ENCODE measurements around the gene UNC13A.

The UNC13A gene

GRCh38 chr19:17618281-17618903, 69.8 kb downstream of the UNC13A start:
- no peak overlapping the region for H3K9ac ChIP-seq (ENCODE audit: low read length)
- no peak overlapping the region for H3K27ac ChIP-seq (ENCODE audit: low read depth, low read length)
- no peaks in the 10 kb centered on the region for H3K9me2 ChIP-seq (replicated peaks; ENCODE audit: insufficient read depth, low read length)
- no peaks in the 10 kb centered on the region for H3K9me3 ChIP-seq (ENCODE audit: insufficient read depth, low read length)
- H3K79me2 ChIP-seq (ENCODE audit: insufficient read depth, low read length) = no peaks in the 10 kb centered on the region
- H3K36me3 ChIP-seq (ENCODE audit: low read length) = no peaks in the 10 kb centered on the region
- no peak overlapping the region for H3K4me3 ChIP-seq (ENCODE audit: insufficient read depth, low read length, poor library complexity, severe bottlenecking)
- H3K4me2 ChIP-seq (ENCODE audit: low read depth, low read length, poor library complexity, severe bottlenecking) = no peak overlapping the region
- no peak overlapping the region for H2AFZ ChIP-seq (ENCODE audit: low read depth, low read length, severe bottlenecking)
- no peaks in the 10 kb centered on the region for H4K20me1 ChIP-seq (ENCODE audit: low read depth, low read length)
- H3K27me3 ChIP-seq (ENCODE audit: low read length) = no peaks in the 10 kb centered on the region
- no peaks in the 10 kb centered on the region for H3F3A ChIP-seq (ENCODE audit: insufficient read depth)
- TF ChIP-seq, protein P1, sequence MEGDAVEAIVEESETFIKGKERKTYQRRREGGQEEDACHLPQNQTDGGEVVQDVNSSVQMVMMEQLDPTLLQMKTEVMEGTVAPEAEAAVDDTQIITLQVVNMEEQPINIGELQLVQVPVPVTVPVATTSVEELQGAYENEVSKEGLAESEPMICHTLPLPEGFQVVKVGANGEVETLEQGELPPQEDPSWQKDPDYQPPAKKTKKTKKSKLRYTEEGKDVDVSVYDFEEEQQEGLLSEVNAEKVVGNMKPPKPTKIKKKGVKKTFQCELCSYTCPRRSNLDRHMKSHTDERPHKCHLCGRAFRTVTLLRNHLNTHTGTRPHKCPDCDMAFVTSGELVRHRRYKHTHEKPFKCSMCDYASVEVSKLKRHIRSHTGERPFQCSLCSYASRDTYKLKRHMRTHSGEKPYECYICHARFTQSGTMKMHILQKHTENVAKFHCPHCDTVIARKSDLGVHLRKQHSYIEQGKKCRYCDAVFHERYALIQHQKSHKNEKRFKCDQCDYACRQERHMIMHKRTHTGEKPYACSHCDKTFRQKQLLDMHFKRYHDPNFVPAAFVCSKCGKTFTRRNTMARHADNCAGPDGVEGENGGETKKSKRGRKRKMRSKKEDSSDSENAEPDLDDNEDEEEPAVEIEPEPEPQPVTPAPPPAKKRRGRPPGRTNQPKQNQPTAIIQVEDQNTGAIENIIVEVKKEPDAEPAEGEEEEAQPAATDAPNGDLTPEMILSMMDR (IDR thresholded peaks at IDR 0.05; ENCODE audit: insufficient read depth, low read length, poor library complexity, severe bottlenecking) = no peak
- no peak for TF ChIP-seq EZH2phosphoT487 (conservative IDR thresholded peaks at IDR 0.05; ENCODE audit: low read length)

GRCh38 chr19:17617807-17618192, 70.4 kb downstream of the UNC13A start:
- Histone ChIP-seq H3K27me3 (ENCODE audit: low read length) (no peaks in the 10 kb centered on the region), H3F3A (ENCODE audit: insufficient read depth) (no peaks in the 10 kb centered on the region), H3K4me3 (ENCODE audit: insufficient read depth, low read length, poor library complexity, severe bottlenecking) (no peak overlapping the region), H3K27ac (ENCODE audit: low read depth, low read length) (no peak overlapping the region), H3K9me3 (ENCODE audit: insufficient read depth, low read length) (no peaks in the 10 kb centered on the region), H3K9me2 (replicated peaks; ENCODE audit: insufficient read depth, low read length) (no peaks in the 10 kb centered on the region), H3K4me2 (ENCODE audit: low read depth, low read length, poor library complexity, severe bottlenecking) (no peak overlapping the region), H3K9ac (ENCODE audit: low read length) (no peak overlapping the region), H3K36me3 (ENCODE audit: low read length) (no peaks in the 10 kb centered on the region), H2AFZ (ENCODE audit: low read depth, low read length, severe bottlenecking) (no peak overlapping the region), H3K79me2 (ENCODE audit: insufficient read depth, low read length) (no peaks in the 10 kb centered on the region), H4K20me1 (ENCODE audit: low read depth, low read length) (no peaks in the 10 kb centered on the region)
- TF ChIP-seq, protein P1 (IDR thresholded peaks at IDR 0.05; ENCODE audit: insufficient read depth, low read length, poor library complexity, severe bottlenecking) = no peak
- TF ChIP-seq EZH2phosphoT487 (conservative IDR thresholded peaks at IDR 0.05; ENCODE audit: low read length) = no peak

- H3K4me3 ChIP-seq (ENCODE audit: insufficient read depth, low read length, poor library complexity, severe bottlenecking) = no peak overlapping the region
- H4K20me1 ChIP-seq (ENCODE audit: low read depth, low read length) = no peaks in the 10 kb centered on the region
- H3F3A ChIP-seq (ENCODE audit: insufficient read depth) = no peaks in the 10 kb centered on the region
- H3K9me3 ChIP-seq (ENCODE audit: insufficient read depth, low read length) = no peaks in the 10 kb centered on the region
- H3K9ac ChIP-seq (ENCODE audit: low read length) = no peak overlapping the region
- H3K79me2 ChIP-seq (ENCODE audit: insufficient read depth, low read length) = no peaks in the 10 kb centered on the region
- H3K9me2 ChIP-seq (replicated peaks; ENCODE audit: insufficient read depth, low read length) = no peaks in the 10 kb centered on the region
- no peak overlapping the region for H2AFZ ChIP-seq (ENCODE audit: low read depth, low read length, severe bottlenecking)
- no peak overlapping the region for H3K4me2 ChIP-seq (ENCODE audit: low read depth, low read length, poor library complexity, severe bottlenecking)
- TF ChIP-seq, protein P1 (IDR thresholded peaks at IDR 0.05; ENCODE audit: insufficient read depth, low read length, poor library complexity, severe bottlenecking) = no peak
- no peak for TF ChIP-seq EZH2phosphoT487 (conservative IDR thresholded peaks at IDR 0.05; ENCODE audit: low read length)
- no peaks in the 10 kb centered on the region for H3K36me3 ChIP-seq (ENCODE audit: low read length)
- H3K27ac ChIP-seq (ENCODE audit: low read depth, low read length) = no peak overlapping the region
- no peaks in the 10 kb centered on the region for H3K27me3 ChIP-seq (ENCODE audit: low read length)
These were observed 71.0 kb downstream of the UNC13A start for GRCh38 chr19:17616961-17617806.
